Measurements from ENCODE around the gene MUC5AC. TPM values are rescaled to one million over a fixed set of nuclear protein-coding genes. Genes with fewer than 3 reads are reported as not detected.
"Not testable (repeated sequence)": the region's sequence is repeated elsewhere in the genome, so short reads cannot be mapped to it uniquely, and the experiment has no call there.

Gene MUC5AC
- total RNA-seq, 1 experiment from 2014 or later, result not detected

GRCh38 chr11:1148752-1149180 is 9.0 kb upstream of the MUC5AC start:
- no peak for DNase-seq (ENCODE audit: low spot score)

GRCh38 chr11:1149545-1149944 is 8.2 kb upstream of the MUC5AC start:
- DNase-seq (ENCODE audit: low spot score), result no peak

- DNase-seq (ENCODE audit: low spot score), result no peak
These were observed 7.6 kb upstream of the MUC5AC start for GRCh38 chr11:1150116-1150515.

GRCh38 chr11:1150769-1151365 is 6.9 kb upstream of the MUC5AC start:
- no peak for DNase-seq (ENCODE audit: low spot score)

GRCh38 chr11:1151366-1152315 is 6.1 kb upstream of the MUC5AC start:
- no peak for DNase-seq (ENCODE audit: low spot score)

GRCh38 chr11:1152316-1153104 is 5.2 kb upstream of the MUC5AC start:
- peak; percentile 50 for DNase-seq (ENCODE audit: low spot score)

- no peak for DNase-seq (ENCODE audit: low spot score)
These were observed 4.4 kb upstream of the MUC5AC start for GRCh38 chr11:1153105-1153950.

- DNase-seq (ENCODE audit: low spot score), result peak; percentile 73
These were observed 3.7 kb upstream of the MUC5AC start for GRCh38 chr11:1153951-1154493.

- DNase-seq (ENCODE audit: low spot score), result not testable (repeated sequence)
These were observed 3.1 kb upstream of the MUC5AC start for GRCh38 chr11:1154656-1155055.

- no peak for DNase-seq (ENCODE audit: low spot score)
These were observed 2.5 kb upstream of the MUC5AC start for GRCh38 chr11:1155274-1155693.

- no peak for DNase-seq (ENCODE audit: low spot score)
These were observed 1.0 kb upstream of the MUC5AC start for GRCh38 chr11:1156506-1157340.

- DNase-seq (ENCODE audit: low spot score), result no peak
These were observed 460 bp upstream of the MUC5AC start for GRCh38 chr11:1157341-1157644.

GRCh38 chr11:1158681-1159487 is 1.1 kb downstream of the MUC5AC start:
- no peak for DNase-seq (ENCODE audit: low spot score)

GRCh38 chr11:1159488-1160220 is 1.9 kb downstream of the MUC5AC start:
- DNase-seq (ENCODE audit: low spot score), result not testable (repeated sequence)

- DNase-seq (ENCODE audit: low spot score), result no peak
These were observed 2.7 kb downstream of the MUC5AC start for GRCh38 chr11:1160231-1161101.

- no peak for DNase-seq (ENCODE audit: low spot score)
These were observed 3.8 kb downstream of the MUC5AC start for GRCh38 chr11:1161410-1162137.

- no peak for DNase-seq (ENCODE audit: low spot score)
These were observed 4.4 kb downstream of the MUC5AC start for GRCh38 chr11:1162138-1162475.
